Endothelial cell (in vitro differentiated cells): ENCODE data around the gene VPS18. TPM values are rescaled to one million over a fixed set of nuclear protein-coding genes. Genes with fewer than 3 reads are reported as not detected.
"Not testable (repeated sequence)": the region's sequence is repeated elsewhere in the genome, so short reads cannot be mapped to it uniquely, and the experiment has no call there.

Experiments used
- DNase-seq: peaks from one replicate; pipeline ENCODE4 v3.0.0; 2021; ENCODE audit warnings: low spot score
- H3K27ac Mint-ChIP-seq: one replicate; pipeline ENCODE4 v1.8.0; 2021; ENCODE audit warnings: mixed read lengths, inconsistent platforms; ENCODE audit not compliant: unreplicated experiment
- H3K27me3 Mint-ChIP-seq: one replicate; pipeline ENCODE4 v1.8.0; 2021; ENCODE audit warnings: mild to moderate bottlenecking, moderate library complexity, mixed read lengths, inconsistent platforms; ENCODE audit not compliant: unreplicated experiment
- H3K36me3 Mint-ChIP-seq: one replicate; pipeline ENCODE4 v1.8.0; 2021; ENCODE audit warnings: mild to moderate bottlenecking, low read depth, mixed read lengths, inconsistent platforms; ENCODE audit not compliant: unreplicated experiment
- H3K4me1 Mint-ChIP-seq: one replicate; pipeline ENCODE4 v1.8.0; 2021; ENCODE audit warnings: mild to moderate bottlenecking, mixed read lengths, inconsistent platforms; ENCODE audit not compliant: unreplicated experiment
- H3K4me3 Mint-ChIP-seq: one replicate; pipeline ENCODE4 v1.8.0; 2021; ENCODE audit warnings: mild to moderate bottlenecking, mixed read lengths, inconsistent platforms; ENCODE audit not compliant: unreplicated experiment
- H3K9me3 Mint-ChIP-seq: one replicate; pipeline ENCODE4 v1.8.0; 2021; ENCODE audit warnings: mixed read lengths, inconsistent platforms; ENCODE audit not compliant: unreplicated experiment
- total RNA-seq: library from RNA; stranded (reverse); fragmentation: NEBNext Ultra II Directional; extraction: Animal tissue kit (Norgen Biotek cat#: 25700); gene quantifications from one replicate; pipeline ENCODE4 v1.2.1, GENCODE V29; 2021; ENCODE audit not compliant: unreplicated experiment
- TF ChIP-seq, protein P1 (sequence below): fragments of 200-600 bp; sonication (generic); IDR thresholded peaks from one replicate; pipeline ENCODE4 v1.5.0; 2021; ENCODE audit warnings: antibody characterized with exemption; ENCODE audit not compliant: unreplicated experiment

VPS18 gene
- total RNA-seq, 1 donor from 2014 or later = 39.2 TPM

DNA sequence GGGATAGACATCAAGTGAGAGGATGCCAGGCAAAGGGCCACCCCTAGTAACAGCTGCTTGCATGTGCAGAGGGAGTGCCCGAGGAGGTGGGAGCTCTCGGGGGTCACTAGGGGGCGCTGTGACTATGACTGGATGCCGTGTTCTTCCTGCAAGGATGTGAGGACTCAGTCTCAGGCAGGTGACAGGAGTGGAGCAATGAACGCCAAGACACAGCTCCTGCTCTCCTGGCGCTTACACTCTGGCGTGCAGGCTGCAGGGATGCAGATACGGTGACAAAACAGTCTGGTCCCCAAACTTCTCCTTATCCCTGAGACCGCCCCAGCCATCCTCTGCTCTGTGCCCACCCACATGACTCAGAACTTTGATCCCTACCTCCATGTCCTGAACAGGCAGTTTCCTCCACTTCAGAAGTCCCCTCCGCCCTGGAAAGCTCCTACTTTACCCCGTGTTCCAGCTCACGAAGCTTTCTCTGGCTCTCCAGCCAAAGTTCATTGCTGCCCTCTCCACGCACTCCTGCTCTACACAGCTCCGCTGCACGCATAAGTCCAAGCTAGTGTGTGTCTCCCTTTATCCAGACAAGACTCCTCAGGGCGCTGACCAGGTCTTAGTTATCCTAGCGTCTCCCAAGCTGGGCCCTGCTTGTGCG is 34.9 kb upstream of the VPS18 start:
- H3K27ac Mint-ChIP-seq = no peak overlapping the region
- H3K4me3 Mint-ChIP-seq = no peak overlapping the region
- TF ChIP-seq, protein P1, sequence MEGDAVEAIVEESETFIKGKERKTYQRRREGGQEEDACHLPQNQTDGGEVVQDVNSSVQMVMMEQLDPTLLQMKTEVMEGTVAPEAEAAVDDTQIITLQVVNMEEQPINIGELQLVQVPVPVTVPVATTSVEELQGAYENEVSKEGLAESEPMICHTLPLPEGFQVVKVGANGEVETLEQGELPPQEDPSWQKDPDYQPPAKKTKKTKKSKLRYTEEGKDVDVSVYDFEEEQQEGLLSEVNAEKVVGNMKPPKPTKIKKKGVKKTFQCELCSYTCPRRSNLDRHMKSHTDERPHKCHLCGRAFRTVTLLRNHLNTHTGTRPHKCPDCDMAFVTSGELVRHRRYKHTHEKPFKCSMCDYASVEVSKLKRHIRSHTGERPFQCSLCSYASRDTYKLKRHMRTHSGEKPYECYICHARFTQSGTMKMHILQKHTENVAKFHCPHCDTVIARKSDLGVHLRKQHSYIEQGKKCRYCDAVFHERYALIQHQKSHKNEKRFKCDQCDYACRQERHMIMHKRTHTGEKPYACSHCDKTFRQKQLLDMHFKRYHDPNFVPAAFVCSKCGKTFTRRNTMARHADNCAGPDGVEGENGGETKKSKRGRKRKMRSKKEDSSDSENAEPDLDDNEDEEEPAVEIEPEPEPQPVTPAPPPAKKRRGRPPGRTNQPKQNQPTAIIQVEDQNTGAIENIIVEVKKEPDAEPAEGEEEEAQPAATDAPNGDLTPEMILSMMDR = peak; percentile 62
- H3K36me3 Mint-ChIP-seq = peaks cover 8% of the 10 kb centered on the region
- no peaks in the 10 kb centered on the region for H3K4me1 Mint-ChIP-seq
- peak; percentile 89 for DNase-seq
- peaks cover 8% of the 10 kb centered on the region for H3K27me3 Mint-ChIP-seq
- no peaks in the 10 kb centered on the region for H3K9me3 Mint-ChIP-seq

DNA sequence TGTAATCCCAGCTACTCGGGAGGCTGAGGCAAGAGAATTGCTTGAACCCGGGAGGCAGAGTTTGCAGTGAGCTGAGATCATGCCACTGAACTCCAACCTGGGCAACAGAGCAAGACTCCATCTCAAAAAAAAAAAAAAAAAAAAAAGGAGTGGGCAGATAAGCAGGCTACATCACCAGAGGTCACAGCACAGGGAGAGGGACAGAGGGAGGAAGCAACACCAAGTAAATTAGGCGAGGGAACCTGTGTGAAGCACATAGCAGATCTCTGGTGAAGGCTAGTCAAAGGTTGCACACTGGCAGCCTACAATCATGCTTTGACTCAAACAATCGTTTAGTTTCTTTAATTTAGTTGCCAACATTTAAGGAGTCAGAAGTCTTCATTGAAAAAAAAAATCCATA is 33.1 kb upstream of the VPS18 start:
- H3K4me3 Mint-ChIP-seq, H3K9me3 Mint-ChIP-seq: not testable (repeated sequence)

DNA sequence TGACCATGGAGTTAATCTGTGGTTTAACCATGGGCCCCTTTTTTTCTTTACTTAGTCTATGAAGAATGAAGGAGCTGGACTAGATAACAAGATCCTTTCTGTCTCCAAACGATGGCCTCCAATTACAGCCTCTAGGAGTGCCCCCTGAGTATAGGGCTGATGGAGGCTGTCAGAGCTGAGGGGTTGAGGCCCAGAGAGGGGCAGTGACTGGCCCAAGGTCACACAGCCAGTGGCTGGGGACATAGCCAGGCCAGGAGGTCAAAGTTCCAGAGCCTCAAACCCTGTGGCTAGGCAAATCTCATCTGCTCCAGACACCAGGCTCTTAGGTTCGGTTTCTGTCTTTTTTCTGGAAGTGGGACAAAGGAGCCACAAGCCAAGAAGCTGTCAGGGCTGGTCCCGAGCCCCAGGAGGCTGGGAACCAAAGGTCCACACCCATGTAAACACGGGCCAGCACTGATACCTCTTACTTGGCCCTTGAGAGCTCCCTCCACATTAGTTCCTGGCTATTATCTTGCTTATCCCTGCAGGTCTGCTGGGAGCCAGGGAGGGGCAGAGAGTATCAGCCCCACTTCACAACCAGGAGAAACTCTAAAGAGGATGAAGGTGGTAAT is 30.5 kb upstream of the VPS18 start:
- Mint-ChIP-seq H3K27me3 (peaks cover 7% of the 10 kb centered on the region), H3K27ac (no peak overlapping the region), H3K4me1 (no peaks in the 10 kb centered on the region), H3K36me3 (no peaks in the 10 kb centered on the region), H3K9me3 (no peaks in the 10 kb centered on the region), H3K4me3 (no peak overlapping the region)
- TF ChIP-seq, protein P1 = no peak
- DNase-seq = no peak

More for the DNA sequence above, 33.1 kb upstream of the VPS18 start:
- H3K27me3 Mint-ChIP-seq, H3K36me3 Mint-ChIP-seq, H3K4me1 Mint-ChIP-seq, DNase-seq, H3K27ac Mint-ChIP-seq: not testable (repeated sequence)

DNA sequence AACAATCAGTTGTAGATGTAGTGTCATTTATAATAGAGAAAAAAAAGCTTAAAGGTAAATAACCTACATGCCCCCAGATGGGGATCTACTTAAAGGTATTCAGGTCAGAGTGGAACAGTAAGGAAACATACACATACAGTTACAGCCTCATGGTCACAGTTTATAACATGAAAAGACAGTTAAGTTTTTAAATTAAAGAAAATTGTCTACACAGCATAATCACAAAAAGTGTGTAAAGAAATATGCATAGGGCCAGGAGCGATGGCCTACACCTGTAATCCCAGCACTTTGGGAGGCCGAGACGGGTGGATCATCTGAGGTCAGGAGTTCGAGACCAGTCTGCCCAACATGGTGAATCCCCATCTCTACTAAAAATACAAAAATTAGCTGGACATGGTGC is 27.1 kb upstream of the VPS18 start:
- Mint-ChIP-seq H3K27ac (no peak overlapping the region), H3K27me3 (peaks cover 8% of the 10 kb centered on the region), H3K9me3 (no peaks in the 10 kb centered on the region), H3K36me3 (no peaks in the 10 kb centered on the region), H3K4me3 (no peak overlapping the region), H3K4me1 (no peaks in the 10 kb centered on the region)
- TF ChIP-seq, protein P1 = no peak
- no peak for DNase-seq

DNA sequence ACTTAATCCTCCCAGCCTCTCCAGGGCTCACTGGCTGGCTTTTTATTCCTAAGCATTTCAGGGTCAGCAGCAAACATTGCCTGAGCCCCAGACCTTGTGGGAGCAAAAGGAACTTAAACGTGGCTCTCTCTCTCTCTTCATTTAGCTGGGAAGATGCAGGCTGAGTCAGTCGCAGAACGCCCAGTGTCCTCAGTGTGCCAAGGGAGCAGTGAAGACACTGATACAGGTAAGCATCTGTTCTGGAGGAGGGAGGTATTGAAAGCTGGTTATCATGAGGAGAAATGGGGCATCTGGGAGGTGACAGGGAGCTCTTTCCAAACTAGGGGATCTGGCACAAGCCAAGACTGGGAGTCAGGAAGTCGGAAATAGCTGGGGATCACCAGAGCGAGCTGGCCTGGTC is 24.6 kb upstream of the VPS18 start:
- Mint-ChIP-seq H3K36me3 (no peaks in the 10 kb centered on the region), H3K9me3 (no peaks in the 10 kb centered on the region), H3K27me3 (peaks cover 11% of the 10 kb centered on the region), H3K27ac (no peak overlapping the region), H3K4me1 (peaks cover 2% of the 10 kb centered on the region), H3K4me3 (peak overlapping the region; percentile 34)
- TF ChIP-seq, protein P1 = no peak
- no peak for DNase-seq
